Endodermal cell (in vitro differentiated cells): Measurements from ENCODE around the gene GRIK3. TPM values are rescaled to one million over a fixed set of nuclear protein-coding genes. Genes with fewer than 3 reads are reported as not detected.

Experiments used
- DNase-seq: peaks from one replicate; pipeline ENCODE4 v3.0.0-alpha.2; 2017
- H3K27ac ChIP-seq: 2 replicates; pipeline ENCODE4 v1.5.1; 2013; ENCODE audit warnings: mild to moderate bottlenecking, low read depth, low read length, moderate library complexity
- H3K27me3 ChIP-seq: 2 replicates; pipeline ENCODE4 v1.6.1; 2013; ENCODE audit warnings: mild to moderate bottlenecking, low read length, moderate library complexity; ENCODE audit not compliant: insufficient read depth, control insufficient read depth, poor library complexity, severe bottlenecking
- H3K36me3 ChIP-seq: 2 replicates; pipeline ENCODE4 v1.7.0; 2013; ENCODE audit warnings: mild to moderate bottlenecking, low read length, moderate library complexity; ENCODE audit not compliant: control insufficient read depth, insufficient read depth
- H3K4me1 ChIP-seq: one replicate; pipeline ENCODE4 v1.7.0; 2013; ENCODE audit warnings: low read length; ENCODE audit not compliant: control insufficient read depth, insufficient read depth
- H3K4me3 ChIP-seq: 2 replicates; pipeline ENCODE4 v1.5.1; 2013; ENCODE audit warnings: mild to moderate bottlenecking, low read length, moderate library complexity
- H3K9ac ChIP-seq: 2 replicates; pipeline ENCODE4 v1.6.1; 2013; ENCODE audit warnings: mild to moderate bottlenecking, low read length, moderate library complexity; ENCODE audit not compliant: poor library complexity, severe bottlenecking; ENCODE audit errors: extremely low read depth
- H3K9me3 ChIP-seq: 2 replicates; pipeline ENCODE4 v1.6.1; 2013; ENCODE audit warnings: mild to moderate bottlenecking, low read length, moderate library complexity; ENCODE audit not compliant: control insufficient read depth
- H3K27ac Mint-ChIP-seq: 2 replicates; pipeline ENCODE4 v1.8.0; 2020; ENCODE audit warnings: mixed read lengths
- H3K27me3 Mint-ChIP-seq: 2 replicates; pipeline ENCODE4 v1.8.0; 2021; ENCODE audit warnings: mild to moderate bottlenecking, mixed read lengths; ENCODE audit not compliant: insufficient read depth
- H3K36me3 Mint-ChIP-seq: 2 replicates; pipeline ENCODE4 v1.8.0; 2020; ENCODE audit warnings: low read depth, mixed read lengths
- H3K4me1 Mint-ChIP-seq: 2 replicates; pipeline ENCODE4 v1.8.0; 2020; ENCODE audit warnings: mixed read lengths
- H3K4me3 Mint-ChIP-seq: 2 replicates; pipeline ENCODE4 v1.8.0; 2020; ENCODE audit warnings: mild to moderate bottlenecking, moderate library complexity, mixed read lengths
- H3K9me3 Mint-ChIP-seq: 2 replicates; pipeline ENCODE4 v1.8.0; 2020; ENCODE audit warnings: mild to moderate bottlenecking, mixed read lengths
- WGBS, 2 experiments: methylation state at CpG; one replicate each; pipeline versions ENCODE4 v1.1.5 to v1.1.7; 2013; ENCODE audit warnings: missing lambda C conversion rate in 2 of 2, mixed read lengths in 1 of 2; ENCODE audit not compliant: insufficient coverage in 1 of 2, insufficient read length in 1 of 2; 5-methylcytosine and 5-hydroxymethylcytosine counted together
- total RNA-seq, 2 donors: library from RNA; stranded (reverse); fragmentation: NEBNext Ultra II Directional in 1 of 2; extraction: Animal tissue kit (Norgen Biotek cat#: 25700) in 1 of 2; gene quantifications; 2 replicates in 1 of 2; 3 replicates in 1 of 2; pipeline ENCODE4 v1.2.1, GENCODE V29; 2021
- TF ChIP-seq, protein P1 (sequence below): fragments of 200-600 bp; sonication (generic); conservative IDR thresholded peaks from 2 replicates; pipeline ENCODE4 v1.5.0; 2021; ENCODE audit warnings: antibody characterized with exemption, mild to moderate bottlenecking

GRIK3 gene
- total RNA-seq, 2 donors from 2014 or later = 13.4 to 32.4 TPM

DNA sequence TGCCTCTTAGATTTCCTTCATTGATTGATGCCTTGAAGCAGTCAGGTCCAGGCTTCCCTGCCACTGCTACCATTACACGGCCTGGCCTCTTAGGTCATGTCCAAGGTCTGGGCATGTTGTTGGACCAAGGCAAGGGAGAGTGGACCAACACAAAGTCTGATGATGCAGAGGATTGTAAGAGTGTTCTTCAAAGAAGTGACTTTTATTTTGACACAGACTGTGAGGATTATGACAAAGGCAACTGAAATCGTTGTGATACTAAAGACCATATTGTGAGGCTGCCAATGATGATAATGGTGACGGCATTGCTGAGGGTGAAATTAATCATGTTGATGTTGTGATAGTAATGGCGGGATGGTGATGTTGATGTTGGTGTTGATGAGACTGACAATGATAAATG, 149.5 kb downstream of the GRIK3 start:
- WGBS, 2 experiments = 88 to 94% methylated on average over 3 to 4 of the region's 4 CpGs
- H3K9me3 ChIP-seq = no peaks in the 10 kb centered on the region

GRCh38 chr1:36884029-36884701, 150.2 kb downstream of the GRIK3 start:
- H3K4me3 Mint-ChIP-seq = no peak overlapping the region
- 78 to 93% methylated on average over 4 to 8 of the region's 8 CpGs for WGBS, 2 experiments
- no peak overlapping the region for H3K4me3 ChIP-seq
- no peak overlapping the region for H3K27ac Mint-ChIP-seq
- peak; percentile 25 for DNase-seq
- no peaks in the 10 kb centered on the region for H3K27me3 Mint-ChIP-seq
- H3K27me3 ChIP-seq = no peaks in the 10 kb centered on the region
- no peaks in the 10 kb centered on the region for H3K36me3 ChIP-seq
- H3K36me3 Mint-ChIP-seq = no peaks in the 10 kb centered on the region
- H3K9ac ChIP-seq = no peak overlapping the region
- no peaks in the 10 kb centered on the region for H3K4me1 Mint-ChIP-seq
- no peaks in the 10 kb centered on the region for H3K9me3 ChIP-seq
- no peak overlapping the region for H3K27ac ChIP-seq
- no peaks in the 10 kb centered on the region for H3K9me3 Mint-ChIP-seq
- TF ChIP-seq, protein P1, sequence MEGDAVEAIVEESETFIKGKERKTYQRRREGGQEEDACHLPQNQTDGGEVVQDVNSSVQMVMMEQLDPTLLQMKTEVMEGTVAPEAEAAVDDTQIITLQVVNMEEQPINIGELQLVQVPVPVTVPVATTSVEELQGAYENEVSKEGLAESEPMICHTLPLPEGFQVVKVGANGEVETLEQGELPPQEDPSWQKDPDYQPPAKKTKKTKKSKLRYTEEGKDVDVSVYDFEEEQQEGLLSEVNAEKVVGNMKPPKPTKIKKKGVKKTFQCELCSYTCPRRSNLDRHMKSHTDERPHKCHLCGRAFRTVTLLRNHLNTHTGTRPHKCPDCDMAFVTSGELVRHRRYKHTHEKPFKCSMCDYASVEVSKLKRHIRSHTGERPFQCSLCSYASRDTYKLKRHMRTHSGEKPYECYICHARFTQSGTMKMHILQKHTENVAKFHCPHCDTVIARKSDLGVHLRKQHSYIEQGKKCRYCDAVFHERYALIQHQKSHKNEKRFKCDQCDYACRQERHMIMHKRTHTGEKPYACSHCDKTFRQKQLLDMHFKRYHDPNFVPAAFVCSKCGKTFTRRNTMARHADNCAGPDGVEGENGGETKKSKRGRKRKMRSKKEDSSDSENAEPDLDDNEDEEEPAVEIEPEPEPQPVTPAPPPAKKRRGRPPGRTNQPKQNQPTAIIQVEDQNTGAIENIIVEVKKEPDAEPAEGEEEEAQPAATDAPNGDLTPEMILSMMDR = no peak
- H3K4me1 ChIP-seq = no peaks in the 10 kb centered on the region

More for the DNA sequence above, 149.5 kb downstream of the GRIK3 start:
- Histone ChIP-seq H3K27ac (no peak overlapping the region), H3K4me3 (no peak overlapping the region), H3K9ac (no peak overlapping the region), H3K27me3 (no peaks in the 10 kb centered on the region), H3K4me1 (no peaks in the 10 kb centered on the region), H3K36me3 (no peaks in the 10 kb centered on the region)
- Mint-ChIP-seq H3K27ac (no peak overlapping the region), H3K9me3 (no peaks in the 10 kb centered on the region), H3K4me3 (no peak overlapping the region), H3K4me1 (no peaks in the 10 kb centered on the region), H3K36me3 (no peaks in the 10 kb centered on the region), H3K27me3 (no peaks in the 10 kb centered on the region)
- TF ChIP-seq, protein P1 = no peak
- no peak for DNase-seq

DNA sequence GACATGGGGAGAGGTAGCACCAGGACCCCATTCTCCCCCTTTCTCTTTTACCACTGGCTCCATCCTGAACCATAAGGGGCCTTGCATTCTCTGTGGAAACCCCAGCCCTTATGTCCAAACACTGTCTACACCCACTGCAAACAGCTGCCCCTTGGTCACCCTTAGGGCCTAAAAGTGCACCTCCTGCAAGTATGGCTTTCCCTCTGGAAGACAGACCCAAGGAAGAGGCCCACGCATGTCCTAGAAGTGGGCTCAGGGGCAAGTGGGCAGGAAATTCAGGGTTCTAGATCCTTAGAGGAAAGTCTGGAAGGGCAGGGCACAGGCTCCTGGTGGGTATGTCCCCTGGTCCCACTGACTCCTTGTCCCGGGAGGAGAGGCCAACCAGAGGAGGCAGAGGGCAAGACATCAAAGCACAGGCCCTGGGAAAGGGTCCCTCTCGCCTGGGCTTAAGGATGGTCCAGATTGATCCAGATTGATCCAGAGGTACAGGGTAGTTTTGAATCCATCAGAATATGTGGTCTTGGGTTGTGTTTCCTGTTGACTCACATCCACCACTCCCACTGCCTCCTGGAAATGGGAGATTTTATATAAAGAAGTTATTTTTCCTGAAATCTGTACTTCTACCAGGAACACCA, 150.9 kb downstream of the GRIK3 start:
- no peak overlapping the region for H3K9ac ChIP-seq
- TF ChIP-seq, protein P1 = no peak
- H3K36me3 ChIP-seq = no peaks in the 10 kb centered on the region
- no peak overlapping the region for H3K27ac ChIP-seq
- H3K9me3 ChIP-seq = no peaks in the 10 kb centered on the region
- H3K36me3 Mint-ChIP-seq = no peaks in the 10 kb centered on the region
- H3K4me3 Mint-ChIP-seq = no peak overlapping the region
- H3K4me3 ChIP-seq = no peak overlapping the region
- no peaks in the 10 kb centered on the region for H3K27me3 ChIP-seq
- H3K4me1 ChIP-seq = no peaks in the 10 kb centered on the region
- no peaks in the 10 kb centered on the region for H3K27me3 Mint-ChIP-seq
- WGBS, 2 experiments = 88 to 100% methylated on average over 2 to 3 of the region's 3 CpGs
- H3K27ac Mint-ChIP-seq = no peak overlapping the region
- no peak for DNase-seq
- H3K4me1 Mint-ChIP-seq = no peaks in the 10 kb centered on the region
- no peaks in the 10 kb centered on the region for H3K9me3 Mint-ChIP-seq
